ENCODE results near the gene RERE. TPM values are rescaled to one million over a fixed set of nuclear protein-coding genes. Genes with fewer than 3 reads are reported as not detected.

The RERE gene
- total RNA-seq, 1 donor from 2014 or later, result 17.4 TPM

DNA sequence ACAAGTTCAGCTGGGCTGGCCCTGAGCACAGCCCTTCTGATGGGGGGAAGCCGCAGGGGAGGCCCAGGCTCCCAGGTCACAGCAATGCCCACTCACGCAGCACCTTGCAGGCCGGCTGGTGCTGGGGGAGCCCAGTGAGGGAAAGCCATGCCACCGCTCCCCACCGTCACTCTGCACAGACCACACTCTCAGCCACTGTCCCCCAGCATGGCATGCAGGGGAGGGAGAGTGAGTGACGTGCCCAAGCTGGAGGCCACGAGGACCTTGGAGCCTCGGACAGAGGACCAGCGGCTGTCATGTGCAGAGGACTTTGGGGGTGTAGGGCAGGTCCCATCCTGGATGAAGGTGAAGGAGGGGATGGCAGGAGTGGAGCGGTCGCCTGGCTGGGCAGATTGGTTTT lies 474.4 kb downstream of the RERE start:
- DNase-seq (ENCODE audit: low read depth), result no peak

DNA sequence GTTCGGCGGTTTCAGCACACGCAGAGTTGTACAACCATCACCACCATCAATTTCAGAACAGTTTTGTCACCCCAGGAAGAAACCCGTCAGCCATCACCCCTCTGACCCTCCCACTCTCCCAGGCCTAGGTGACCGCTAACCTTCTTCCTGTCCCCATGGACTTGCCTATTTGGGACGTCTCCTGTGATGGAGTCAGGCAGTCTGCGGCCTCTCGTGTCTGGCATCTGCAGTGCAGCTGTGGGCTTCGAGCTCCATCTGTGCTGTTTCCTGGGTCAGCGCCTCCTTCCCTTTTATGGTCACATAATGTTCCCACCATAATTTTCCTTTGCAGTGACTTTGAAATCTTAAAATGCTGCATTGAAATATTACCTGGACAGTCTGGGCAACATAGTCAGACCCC lies 475.1 kb downstream of the RERE start:
- DNase-seq (ENCODE audit: low read depth), result no peak

GRCh38 chr1:8340448-8340847 lies 477.0 kb downstream of the RERE start:
- no peak for DNase-seq (ENCODE audit: low read depth)

- DNase-seq (ENCODE audit: low read depth), result no peak
Observed at GRCh38 chr1:8339203-8339600, 478.2 kb downstream of the RERE start.

DNA sequence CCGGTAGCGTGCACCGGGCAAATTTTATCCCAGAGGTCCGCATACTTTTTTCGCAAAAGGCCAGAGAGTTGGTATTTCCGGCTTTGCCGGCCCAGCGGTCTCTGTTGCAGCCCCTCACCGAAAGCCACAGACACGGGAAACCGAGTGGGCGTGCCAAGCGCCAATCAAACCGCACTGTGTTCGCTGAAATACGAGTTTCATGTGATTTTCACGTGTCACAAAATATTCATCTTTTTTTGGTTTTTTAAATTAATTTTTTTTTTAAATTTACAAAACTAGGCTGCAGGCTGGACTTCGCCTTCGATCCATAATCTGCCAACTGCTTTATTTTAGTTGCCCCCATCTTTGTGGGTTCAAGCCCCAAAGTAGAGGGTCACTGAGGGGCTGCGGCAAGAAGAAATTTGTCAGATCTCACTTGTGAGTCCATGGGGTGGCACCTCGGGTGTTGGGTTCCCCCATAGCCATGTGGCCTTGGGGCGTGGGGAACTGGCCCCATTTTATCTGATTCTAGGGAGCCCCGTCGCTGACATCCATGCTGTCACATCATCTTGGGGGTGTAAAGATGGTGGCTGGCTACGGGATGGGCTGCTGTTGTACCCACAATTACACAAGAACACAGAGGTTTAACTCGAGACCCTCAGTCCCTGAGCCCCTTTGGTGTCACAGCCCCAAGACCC lies 478.8 kb downstream of the RERE start:
- no peak for DNase-seq (ENCODE audit: low read depth)

- DNase-seq (ENCODE audit: low read depth), result no peak
Observed at GRCh38 chr1:8337776-8338525, 479.5 kb downstream of the RERE start.

GRCh38 chr1:8335246-8335645 lies 482.2 kb downstream of the RERE start:
- DNase-seq (ENCODE audit: low read depth), result no peak

GRCh38 chr1:8334106-8334851 lies 483.2 kb downstream of the RERE start:
- no peak for DNase-seq (ENCODE audit: low read depth)

DNA sequence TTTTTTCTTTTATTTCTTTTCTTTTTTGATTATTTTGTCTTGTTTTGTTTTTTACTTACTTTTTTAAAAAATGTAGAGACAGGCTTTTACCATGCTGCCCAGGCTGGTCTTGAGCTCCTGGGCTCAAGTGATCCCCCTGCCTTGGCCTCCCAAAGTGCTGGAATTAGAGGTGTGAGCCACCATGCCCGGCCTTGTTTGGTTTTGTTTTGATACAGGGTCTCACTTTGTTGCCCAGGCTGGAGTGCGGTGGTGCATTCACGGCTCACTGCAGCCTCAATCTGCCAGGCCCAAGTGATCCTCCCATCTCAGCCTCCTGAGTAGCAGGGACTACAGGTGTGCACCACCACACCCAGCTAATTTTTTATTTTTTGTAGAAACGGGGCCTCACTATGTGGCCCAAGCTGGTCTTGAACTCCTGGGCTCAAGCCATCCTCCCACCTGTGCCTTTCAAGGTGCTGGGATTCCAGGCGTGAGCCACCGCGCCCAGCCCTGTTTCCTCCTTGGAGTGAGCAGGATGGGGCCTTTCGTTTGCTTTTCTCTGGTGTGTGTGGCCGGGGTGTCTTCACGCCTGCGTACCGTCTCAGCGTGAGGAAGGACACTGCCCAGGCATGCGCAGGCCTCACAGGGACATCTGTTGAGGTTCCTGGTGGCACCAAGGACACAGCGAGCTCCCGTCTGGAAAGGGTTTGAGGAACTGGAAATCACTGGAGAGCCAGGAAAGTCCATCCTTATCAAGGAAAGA lies 484.0 kb downstream of the RERE start:
- DNase-seq (ENCODE audit: low read depth), result no peak

DNA sequence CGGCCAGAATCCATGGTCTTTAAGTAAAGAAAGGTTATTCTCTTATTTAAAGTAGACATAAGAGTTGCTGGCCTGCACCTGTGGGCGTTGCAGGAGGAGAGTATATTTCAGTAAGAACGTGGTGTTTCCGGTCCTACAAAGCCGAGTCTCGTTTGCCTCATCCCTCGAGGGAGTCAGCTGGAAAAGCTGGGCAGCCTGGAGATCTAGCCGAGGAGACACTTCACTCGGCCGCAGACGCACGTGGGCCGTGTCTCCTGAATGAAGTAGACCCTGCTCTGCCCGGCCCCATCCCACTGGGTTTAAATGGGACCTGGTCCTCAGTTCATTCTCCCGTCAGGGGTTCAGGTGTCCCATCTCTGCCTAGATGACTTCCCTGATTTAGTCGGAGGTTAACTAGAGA lies 484.6 kb downstream of the RERE start:
- DNase-seq (ENCODE audit: low read depth), result no peak

- DNase-seq (ENCODE audit: low read depth), result no peak
Observed at GRCh38 chr1:8330271-8331125, 486.9 kb downstream of the RERE start.

DNA sequence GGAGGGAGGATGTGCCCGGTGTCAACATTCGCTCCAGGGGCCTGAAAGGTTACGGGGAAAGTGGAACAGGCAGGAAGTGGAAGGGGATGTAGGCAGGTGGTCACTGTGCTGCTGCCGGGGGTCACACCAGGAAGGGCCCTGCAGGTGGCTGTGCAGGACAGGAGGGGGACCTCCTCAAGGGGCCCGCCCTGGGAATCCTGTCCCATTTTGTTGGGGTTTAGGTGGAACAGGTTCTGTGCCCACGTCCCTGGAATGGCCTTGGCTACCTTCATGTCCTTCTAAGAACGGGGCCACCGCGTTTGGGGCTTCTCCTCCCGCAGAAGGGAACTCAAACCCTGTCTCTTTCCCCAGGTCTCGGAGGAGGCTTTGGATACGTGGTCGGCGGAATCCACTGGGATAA lies 487.6 kb downstream of the RERE start:
- no peak for DNase-seq (ENCODE audit: low read depth)

GRCh38 chr1:8329439-8329838 lies 488.0 kb downstream of the RERE start:
- DNase-seq (ENCODE audit: low read depth), result no peak

DNA sequence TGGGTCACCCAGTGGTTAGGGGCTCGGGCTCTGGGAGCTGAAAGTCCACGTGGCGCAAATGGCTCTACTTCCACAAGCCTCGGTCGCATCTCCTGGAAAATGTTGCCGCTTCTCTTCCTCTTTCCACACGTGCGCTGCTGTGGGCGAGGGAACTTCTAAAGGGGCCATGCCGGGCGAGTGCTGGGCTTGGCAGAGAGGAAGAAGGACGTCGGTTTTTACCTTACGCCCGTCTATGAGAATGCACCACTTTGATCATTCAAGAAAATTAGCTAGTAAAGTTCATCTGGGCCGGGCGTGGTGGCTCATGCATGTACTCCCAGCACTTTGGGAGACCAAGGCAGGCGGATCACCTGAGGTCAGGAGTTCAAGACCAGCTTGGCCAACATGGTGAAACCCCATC lies 489.2 kb downstream of the RERE start:
- no peak for DNase-seq (ENCODE audit: low read depth)

GRCh38 chr1:8326265-8326664 lies 491.2 kb downstream of the RERE start:
- DNase-seq (ENCODE audit: low read depth), result no peak

- DNase-seq (ENCODE audit: low read depth), result no peak
Observed at GRCh38 chr1:8325771-8326170, 491.7 kb downstream of the RERE start.

DNA sequence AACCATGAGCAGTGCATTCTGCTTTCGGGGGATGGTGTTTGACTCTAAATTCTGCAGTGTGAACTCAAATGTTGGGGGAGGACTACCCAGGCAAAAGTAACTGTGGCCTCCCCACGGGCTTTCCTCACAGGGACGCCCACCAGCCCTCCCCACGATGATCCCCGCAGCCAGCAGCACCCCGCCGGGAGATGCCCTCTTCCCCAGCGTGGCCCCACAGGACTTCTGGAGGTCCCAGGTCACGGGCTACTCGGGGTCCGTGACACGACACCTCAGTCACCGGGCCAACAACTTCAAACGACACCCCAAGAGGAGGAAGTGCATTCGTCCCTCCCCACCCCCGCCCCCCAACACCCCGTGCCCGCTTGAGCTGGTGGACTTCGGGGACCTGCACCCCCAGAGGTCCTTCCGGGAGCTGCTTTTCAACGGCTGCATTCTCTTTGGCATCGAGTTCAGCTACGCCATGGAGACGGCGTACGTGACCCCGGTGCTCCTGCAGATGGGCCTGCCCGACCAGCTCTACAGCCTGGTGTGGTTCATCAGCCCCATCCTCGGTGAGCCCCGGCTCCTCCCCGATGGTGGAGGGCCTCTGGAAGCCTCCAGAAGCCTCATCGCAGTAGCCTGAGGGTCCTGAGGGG lies 493.1 kb downstream of the RERE start:
- no peak for DNase-seq (ENCODE audit: low read depth)

DNA sequence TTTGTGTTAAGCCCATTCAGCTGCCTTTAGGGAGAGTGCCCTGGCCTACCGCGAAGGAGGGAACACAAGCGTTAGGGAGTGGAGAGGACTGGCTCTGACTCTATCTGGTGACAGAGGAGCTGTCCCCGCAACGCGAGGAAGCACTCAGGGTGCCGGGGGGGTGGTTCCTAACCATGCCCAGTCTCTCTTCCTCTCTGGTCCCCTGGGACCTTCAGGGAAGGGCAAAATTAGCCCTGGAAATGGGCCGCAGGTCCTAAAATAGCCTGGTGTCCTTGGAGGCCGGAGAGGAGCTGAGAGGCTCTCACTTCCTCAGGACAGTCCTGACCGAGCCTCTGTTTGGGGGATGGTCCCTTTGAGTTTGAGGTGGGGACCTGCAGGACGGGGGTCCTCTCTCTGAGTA lies 493.7 kb downstream of the RERE start:
- no peak for DNase-seq (ENCODE audit: low read depth)

DNA sequence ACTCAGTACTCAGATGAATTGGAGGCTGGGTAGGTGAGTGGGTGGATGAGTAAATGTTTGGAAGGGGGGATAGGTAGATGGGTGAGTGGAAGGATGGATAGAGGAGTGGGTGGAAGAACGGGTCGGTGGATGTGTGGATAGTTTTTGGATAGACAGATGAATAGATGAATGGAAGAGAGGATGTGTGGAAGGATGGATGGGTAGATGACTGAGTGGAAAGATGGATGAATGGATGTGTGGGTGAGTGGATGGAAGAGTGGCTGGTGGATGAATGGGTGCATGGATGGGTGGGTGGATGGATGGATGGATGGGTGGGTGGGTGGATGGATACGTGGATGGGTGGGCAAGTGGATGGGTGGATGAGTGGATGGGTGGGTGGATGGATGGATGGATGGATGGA lies 495.8 kb downstream of the RERE start:
- DNase-seq (ENCODE audit: low read depth), result no peak

GRCh38 chr1:8318436-8318835 lies 499.0 kb downstream of the RERE start:
- DNase-seq (ENCODE audit: low read depth), result no peak
